ENCODE data around the gene B3GALT2.

DNA sequence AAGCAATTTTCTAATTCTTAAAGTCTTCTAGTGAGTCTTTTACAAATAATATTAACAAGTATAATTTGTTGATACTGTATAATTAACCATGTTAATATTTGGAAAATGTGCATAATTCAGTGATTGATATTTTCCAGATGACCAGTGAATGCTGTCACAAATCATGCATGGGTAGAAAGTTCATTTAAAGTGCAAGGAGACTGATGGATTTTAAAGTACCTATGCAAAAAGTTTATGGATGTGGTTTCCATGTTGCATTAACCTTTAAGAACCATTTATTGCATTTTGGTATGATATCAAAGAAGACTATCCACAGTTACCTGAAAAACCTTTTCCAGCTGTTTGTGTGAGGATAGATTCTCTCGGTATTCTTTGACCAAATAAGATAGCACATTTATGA, 41.4 kb downstream of the B3GALT2 start:
- TF ChIP-seq POLR2A (IDR thresholded peaks at IDR 0.05) = no peak
- TF ChIP-seq, protein P1, sequence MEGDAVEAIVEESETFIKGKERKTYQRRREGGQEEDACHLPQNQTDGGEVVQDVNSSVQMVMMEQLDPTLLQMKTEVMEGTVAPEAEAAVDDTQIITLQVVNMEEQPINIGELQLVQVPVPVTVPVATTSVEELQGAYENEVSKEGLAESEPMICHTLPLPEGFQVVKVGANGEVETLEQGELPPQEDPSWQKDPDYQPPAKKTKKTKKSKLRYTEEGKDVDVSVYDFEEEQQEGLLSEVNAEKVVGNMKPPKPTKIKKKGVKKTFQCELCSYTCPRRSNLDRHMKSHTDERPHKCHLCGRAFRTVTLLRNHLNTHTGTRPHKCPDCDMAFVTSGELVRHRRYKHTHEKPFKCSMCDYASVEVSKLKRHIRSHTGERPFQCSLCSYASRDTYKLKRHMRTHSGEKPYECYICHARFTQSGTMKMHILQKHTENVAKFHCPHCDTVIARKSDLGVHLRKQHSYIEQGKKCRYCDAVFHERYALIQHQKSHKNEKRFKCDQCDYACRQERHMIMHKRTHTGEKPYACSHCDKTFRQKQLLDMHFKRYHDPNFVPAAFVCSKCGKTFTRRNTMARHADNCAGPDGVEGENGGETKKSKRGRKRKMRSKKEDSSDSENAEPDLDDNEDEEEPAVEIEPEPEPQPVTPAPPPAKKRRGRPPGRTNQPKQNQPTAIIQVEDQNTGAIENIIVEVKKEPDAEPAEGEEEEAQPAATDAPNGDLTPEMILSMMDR (IDR thresholded peaks at IDR 0.05) = no peak

All from lower leg skin (tissue), 3 donors.